HG03045 (cell line): ENCODE results near the gene RIMOC1.
A peak's percentile ranks its signal among the peaks of the same experiment; 100 is the strongest.

ENCODE experiments used
- ATAC-seq: cut with Tn5 transposase; IDR thresholded peaks from one replicate; pipeline ENCODE4 v1.9.1; 2021; ENCODE audit warnings: mild to moderate bottlenecking, moderate library complexity; ENCODE audit not compliant: unreplicated experiment

The RIMOC1 gene, protein sequence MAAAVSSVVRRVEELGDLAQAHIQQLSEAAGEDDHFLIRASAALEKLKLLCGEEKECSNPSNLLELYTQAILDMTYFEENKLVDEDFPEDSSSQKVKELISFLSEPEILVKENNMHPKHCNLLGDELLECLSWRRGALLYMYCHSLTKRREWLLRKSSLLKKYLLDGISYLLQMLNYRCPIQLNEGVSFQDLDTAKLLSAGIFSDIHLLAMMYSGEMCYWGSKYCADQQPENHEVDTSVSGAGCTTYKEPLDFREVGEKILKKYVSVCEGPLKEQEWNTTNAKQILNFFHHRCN

DNA sequence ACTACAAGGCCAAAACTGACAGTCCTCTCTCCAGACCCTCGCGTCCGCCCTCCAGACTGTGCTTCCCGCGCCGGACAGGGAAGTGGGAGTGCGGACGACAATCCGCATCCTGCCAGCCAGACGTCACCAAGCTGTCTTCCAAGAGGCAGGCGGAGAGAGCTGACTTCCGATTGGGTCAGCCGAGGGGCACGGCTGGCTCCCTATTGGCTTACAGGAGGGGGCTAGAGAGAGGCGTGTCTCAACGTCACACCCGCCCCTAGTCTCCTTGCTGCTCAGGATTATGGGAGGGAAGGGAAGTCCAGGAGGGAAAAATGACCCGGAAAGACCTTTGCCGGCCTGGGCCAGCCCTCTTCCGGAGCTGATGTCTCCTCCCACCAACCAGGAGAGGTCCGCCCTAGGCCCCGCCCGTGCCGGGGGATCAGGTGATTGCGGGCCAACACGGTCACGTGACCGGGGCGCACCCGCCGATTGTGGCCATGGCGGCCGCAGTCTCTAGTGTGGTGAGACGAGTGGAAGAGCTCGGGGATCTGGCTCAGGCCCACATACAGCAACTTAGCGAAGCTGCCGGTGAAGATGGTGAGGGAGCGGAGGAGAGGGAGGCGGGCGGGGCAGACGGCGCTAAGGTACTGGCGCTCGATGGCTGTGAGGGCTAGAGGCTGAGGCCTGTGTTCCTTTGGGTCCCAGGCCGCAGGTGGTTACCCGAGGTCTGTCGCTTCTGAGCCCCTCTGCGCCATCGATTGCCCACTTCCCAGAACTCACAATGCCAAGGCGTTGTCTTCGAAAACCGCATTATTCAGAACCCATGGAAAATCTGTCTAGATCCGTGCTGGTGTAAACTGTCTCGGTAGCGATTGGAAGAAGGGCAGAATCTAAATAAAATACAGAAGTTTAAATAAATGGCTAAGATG, at the start of gene RIMOC1:
Gene RIMOC1, plus strand, starts transcription at position 453 of the 908 bp plus-strand sequence. Its CDS starts 24 bp downstream, at position 477.
- ATAC-seq = peak; percentile 99

DNA sequence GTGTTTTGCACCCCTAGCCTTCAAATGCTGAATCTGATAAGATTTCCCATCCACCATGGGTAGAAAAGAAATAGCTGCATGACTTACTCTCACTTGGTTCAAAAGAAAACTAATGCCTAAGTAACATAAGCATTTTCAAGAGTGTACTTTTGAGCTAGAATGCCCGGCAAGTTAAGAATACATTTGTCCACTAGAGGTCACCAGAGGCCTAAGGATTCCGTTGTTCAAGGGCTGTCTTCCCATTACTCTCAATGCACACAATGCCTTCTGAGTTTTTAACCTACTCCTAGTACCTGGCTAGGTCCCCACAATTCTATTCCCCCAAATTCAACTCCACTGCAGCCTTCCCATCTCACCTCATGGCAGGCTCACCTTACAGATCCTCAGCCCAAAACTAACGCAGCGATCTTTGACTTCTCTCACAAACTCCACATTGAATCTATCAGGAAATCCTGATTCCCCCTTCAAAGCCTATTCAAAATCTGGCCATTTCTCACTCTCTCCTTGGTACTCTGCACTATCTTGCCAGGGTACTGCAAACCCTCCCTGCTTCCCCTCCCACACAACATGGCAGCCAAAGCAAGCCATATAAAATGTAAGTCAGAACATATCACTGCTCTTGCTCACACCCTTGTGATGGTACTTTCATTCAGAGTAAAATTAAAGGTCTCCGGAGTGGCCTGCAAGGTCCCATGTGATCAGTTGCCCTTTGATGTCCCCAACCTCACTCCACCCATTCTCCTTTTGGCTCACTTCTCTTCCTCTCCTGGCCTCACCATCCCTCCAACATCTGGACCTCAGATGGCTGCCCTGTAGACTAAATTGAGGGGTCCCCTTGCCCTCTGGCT, 47.3 kb upstream of the RIMOC1 start:
- ATAC-seq = peak; percentile 83

GRCh38 chr5:41857989-41858388, 46.2 kb upstream of the RIMOC1 start:
- no peak for ATAC-seq

- ATAC-seq = no peak
Measured at GRCh38 chr5:41858890-41859289, 45.3 kb upstream of the RIMOC1 start.

- ATAC-seq = peak; percentile 69
Measured at GRCh38 chr5:41863871-41864486, 40.2 kb upstream of the RIMOC1 start.

DNA sequence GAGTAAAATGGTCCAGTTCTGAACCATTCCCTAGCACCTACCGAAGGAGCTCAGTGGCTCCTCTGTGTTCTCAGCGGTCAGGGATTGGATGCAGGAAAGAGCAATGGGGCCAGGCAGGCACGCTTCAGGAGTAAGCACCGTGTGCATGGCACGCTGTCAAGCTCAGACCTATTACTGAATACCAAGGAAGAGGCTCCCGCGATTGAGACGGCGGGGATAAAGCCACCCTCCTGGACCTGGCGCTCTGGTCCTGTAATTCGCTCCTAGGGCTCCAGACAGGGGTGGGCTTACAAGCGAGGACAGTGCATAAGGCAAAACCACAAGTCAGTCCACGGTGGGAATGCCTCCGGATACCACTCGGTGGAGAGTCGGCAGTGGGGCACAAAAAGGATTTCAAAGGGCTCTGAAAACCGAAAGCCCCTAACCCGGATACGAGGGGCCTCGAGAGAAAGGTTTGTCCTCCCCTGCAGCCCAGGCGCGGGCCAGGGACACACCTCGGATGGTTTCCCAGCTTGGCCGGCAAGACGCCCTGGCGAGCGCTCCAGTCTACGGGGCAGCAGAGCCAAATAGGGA, 34.9 kb upstream of the RIMOC1 start:
- no peak for ATAC-seq

- peak; percentile 96 for ATAC-seq
Measured at GRCh38 chr5:41869724-41870626, 34.2 kb upstream of the RIMOC1 start, which contains the start of gene OXCT1. Gene OXCT1 (minus strand): TSS chr5:41870425. CDS start chr5:41870358, 67 bp downstream.

- no peak for ATAC-seq
Measured at GRCh38 chr5:41870627-41871048, 33.5 kb upstream of the RIMOC1 start.

GRCh38 chr5:41871852-41872251, 32.3 kb upstream of the RIMOC1 start:
- no peak for ATAC-seq

DNA sequence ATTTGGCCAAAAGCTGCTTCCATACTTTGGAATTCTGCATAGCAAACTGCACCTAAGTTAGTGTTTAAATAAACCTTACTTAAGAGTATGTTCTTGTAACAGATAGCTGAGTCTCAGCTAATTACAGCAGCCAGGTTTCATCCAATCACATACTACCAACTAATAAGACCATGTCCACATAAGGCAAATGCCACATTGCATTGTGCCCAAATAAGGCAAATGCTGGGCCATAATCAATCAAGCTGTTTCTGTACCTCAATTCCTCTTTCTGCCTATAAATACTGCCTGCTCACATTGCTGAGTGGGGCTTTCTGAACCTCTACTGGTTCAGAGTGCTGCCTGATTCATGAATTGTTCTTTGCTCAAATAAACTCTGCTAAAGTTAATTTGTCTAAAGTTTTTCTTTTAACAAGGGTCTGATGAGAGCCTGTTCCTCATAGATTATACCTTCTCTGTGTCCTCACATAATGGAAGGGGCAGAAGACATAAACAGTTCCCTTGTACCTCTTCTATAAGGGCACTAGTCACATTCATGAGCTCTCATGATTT, 29.6 kb upstream of the RIMOC1 start:
- no peak for ATAC-seq

DNA sequence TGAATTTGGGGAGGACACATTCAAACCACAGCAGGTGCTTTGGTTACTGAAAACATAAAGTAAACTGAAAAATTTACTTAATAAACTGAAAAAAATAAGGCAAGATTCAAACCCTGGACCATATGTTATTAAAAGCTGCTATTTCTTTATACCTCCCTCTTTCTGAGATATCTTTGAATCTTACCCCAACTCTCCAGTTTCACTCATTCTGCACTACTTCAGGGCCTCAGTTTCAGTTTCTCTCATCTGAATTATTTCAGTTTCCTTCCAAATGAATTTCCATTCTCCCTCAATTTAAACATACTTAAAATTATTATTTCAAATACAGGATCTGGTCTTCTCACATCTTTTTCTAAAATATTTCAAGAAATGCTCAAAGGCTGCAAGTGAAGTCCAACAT, 29.0 kb upstream of the RIMOC1 start:
- ATAC-seq = no peak

- ATAC-seq = no peak
Measured at GRCh38 chr5:41876678-41877077, 27.5 kb upstream of the RIMOC1 start.

- ATAC-seq = no peak
Measured at GRCh38 chr5:41877408-41877807, 26.7 kb upstream of the RIMOC1 start.

DNA sequence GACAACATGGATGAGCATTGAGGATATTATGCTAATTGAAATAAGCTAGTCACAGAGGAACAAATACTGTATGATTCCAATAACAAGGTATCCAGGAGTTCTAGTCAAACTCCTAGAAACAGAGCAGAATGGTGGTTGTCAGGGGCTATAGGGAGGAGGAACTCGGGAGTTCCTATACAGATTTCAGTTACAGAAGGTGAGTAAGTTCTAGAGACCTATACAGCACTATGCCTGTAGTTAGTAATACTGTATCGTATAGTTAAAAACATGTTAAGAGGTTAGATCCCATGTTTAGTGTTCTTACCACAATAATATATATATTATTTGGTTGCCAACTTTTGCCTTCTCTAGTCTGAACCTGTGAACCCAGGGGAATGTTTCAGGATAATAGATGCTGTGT, 26.0 kb upstream of the RIMOC1 start:
- no peak for ATAC-seq

DNA sequence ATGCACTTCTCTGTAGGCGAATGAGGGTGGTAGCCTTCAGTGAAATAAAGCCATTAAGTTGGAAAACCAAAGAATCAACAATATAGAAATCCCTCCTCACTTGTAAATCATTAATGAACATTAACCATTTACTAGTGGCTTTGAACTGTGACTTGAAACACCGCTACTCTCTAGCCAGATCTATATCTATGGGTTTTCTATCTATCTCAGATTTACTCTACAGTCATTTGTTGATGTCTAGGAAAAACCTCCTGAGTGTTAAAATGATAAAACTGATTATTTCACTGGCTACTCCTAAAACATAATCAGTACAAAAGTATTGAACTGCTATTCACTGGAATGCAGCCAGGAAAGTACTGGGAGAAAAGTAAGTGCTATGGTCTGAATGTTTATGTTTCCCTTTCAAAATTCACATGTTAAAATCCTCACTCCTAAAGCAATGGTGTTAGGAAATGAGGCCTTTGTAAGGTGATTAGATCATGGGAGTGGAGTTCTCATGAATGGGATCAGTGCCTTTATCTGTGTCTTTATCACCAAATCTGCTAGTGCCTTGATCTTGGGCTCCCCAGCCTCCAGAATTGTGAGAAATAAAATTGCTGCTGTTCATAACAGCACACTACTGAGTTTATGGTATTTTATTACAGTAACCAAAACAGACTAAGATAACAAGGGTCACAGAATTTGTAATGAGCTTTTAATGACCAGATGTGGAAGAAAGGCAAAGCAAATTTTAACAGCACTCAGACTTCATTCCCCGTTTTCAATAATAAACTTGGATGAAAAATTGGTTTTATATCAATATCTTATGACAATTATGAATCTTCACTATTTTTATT, 25.3 kb upstream of the RIMOC1 start:
- ATAC-seq = no peak

GRCh38 chr5:41882765-41883164, 21.4 kb upstream of the RIMOC1 start:
- ATAC-seq = no peak

- no peak for ATAC-seq
Measured at GRCh38 chr5:41883243-41883642, 20.9 kb upstream of the RIMOC1 start.

- ATAC-seq = no peak
Measured at GRCh38 chr5:41883936-41884335, 20.2 kb upstream of the RIMOC1 start.
